Cortex of kidney (tissue), 1 donor: Measurements from ENCODE around the gene CEBPG.

Experiments
- DNase-seq: peaks from one replicate; lab custom pipeline; 2025; lab: John Stamatoyannopoulos, UW

The CEBPG gene

GRCh38 chr19:33382006-33382405, 8.5 kb downstream of the CEBPG start:
- no peak for DNase-seq

- no peak for DNase-seq
Observed at GRCh38 chr19:33382982-33383381, 9.5 kb downstream of the CEBPG start.

GRCh38 chr19:33383720-33384292, 10.3 kb downstream of the CEBPG start:
- no peak for DNase-seq

- no peak for DNase-seq
Observed at GRCh38 chr19:33384983-33385382, 11.5 kb downstream of the CEBPG start.

GRCh38 chr19:33385956-33386355, 12.4 kb downstream of the CEBPG start:
- DNase-seq, result no peak

GRCh38 chr19:33386361-33386858, 12.9 kb downstream of the CEBPG start:
- DNase-seq, result no peak

GRCh38 chr19:33387351-33388230, 14.1 kb downstream of the CEBPG start:
- no peak for DNase-seq

GRCh38 chr19:33388231-33388724, 14.8 kb downstream of the CEBPG start:
- no peak for DNase-seq

- DNase-seq, result no peak
Observed at GRCh38 chr19:33388725-33389420, 15.4 kb downstream of the CEBPG start.

GRCh38 chr19:33389421-33390100, 16.1 kb downstream of the CEBPG start:
- no peak for DNase-seq

- no peak for DNase-seq
Observed at GRCh38 chr19:33390101-33390907, 16.8 kb downstream of the CEBPG start.

GRCh38 chr19:33390908-33391630, 17.6 kb downstream of the CEBPG start:
- no peak for DNase-seq

GRCh38 chr19:33391631-33392249, 18.2 kb downstream of the CEBPG start:
- DNase-seq, result no peak

GRCh38 chr19:33392341-33393285, 19.1 kb downstream of the CEBPG start:
- DNase-seq, result no peak

GRCh38 chr19:33393286-33394005, 19.9 kb downstream of the CEBPG start:
- no peak for DNase-seq

- DNase-seq, result no peak
Observed at GRCh38 chr19:33394006-33394722, 20.7 kb downstream of the CEBPG start.
